Measurements from ENCODE around the gene MGAT4D.

Gene MGAT4D

GRCh38 chr4:140466146-140466545, 31.9 kb downstream of the MGAT4D start:
- no peaks in the 10 kb centered on the region for H3K27me3 ChIP-seq (ENCODE audit: insufficient read depth, low read length, poor library complexity, severe bottlenecking)
- no peak overlapping the region for H3K4me3 ChIP-seq (ENCODE audit: low read length, poor library complexity, severe bottlenecking)
- H3K9me3 ChIP-seq (ENCODE audit: insufficient read depth, low read depth, low read length), result no peaks in the 10 kb centered on the region
- no peak overlapping the region for H2AFZ ChIP-seq (ENCODE audit: low read length)
- H3F3A ChIP-seq (ENCODE audit: low read depth), result no peaks in the 10 kb centered on the region
- H3K9me2 ChIP-seq (replicated peaks; ENCODE audit: low read depth, low read length), result no peaks in the 10 kb centered on the region
- H3K36me3 ChIP-seq (ENCODE audit: insufficient read depth, low read length), result no peaks in the 10 kb centered on the region
- H3K4me1 ChIP-seq (ENCODE audit: insufficient read depth, low read length, poor library complexity, severe bottlenecking), result no peaks in the 10 kb centered on the region
- H4K20me1 ChIP-seq (ENCODE audit: insufficient read depth, low read length, poor library complexity, severe bottlenecking), result no peaks in the 10 kb centered on the region
- TF ChIP-seq CTCF (conservative IDR thresholded peaks at IDR 0.05; ENCODE audit: low read length), result no peak
- TF ChIP-seq EZH2phosphoT487 (IDR thresholded peaks at IDR 0.05; ENCODE audit: borderline replicate concordance), result no peak
- no peak overlapping the region for H3K4me2 ChIP-seq (ENCODE audit: low read depth, low read length, poor library complexity, severe bottlenecking)
- H3K9ac ChIP-seq (ENCODE audit: low read depth, low read length, poor library complexity, severe bottlenecking), result no peak overlapping the region
- no peaks in the 10 kb centered on the region for H3K79me2 ChIP-seq (ENCODE audit: insufficient read depth, low read length)

DNA sequence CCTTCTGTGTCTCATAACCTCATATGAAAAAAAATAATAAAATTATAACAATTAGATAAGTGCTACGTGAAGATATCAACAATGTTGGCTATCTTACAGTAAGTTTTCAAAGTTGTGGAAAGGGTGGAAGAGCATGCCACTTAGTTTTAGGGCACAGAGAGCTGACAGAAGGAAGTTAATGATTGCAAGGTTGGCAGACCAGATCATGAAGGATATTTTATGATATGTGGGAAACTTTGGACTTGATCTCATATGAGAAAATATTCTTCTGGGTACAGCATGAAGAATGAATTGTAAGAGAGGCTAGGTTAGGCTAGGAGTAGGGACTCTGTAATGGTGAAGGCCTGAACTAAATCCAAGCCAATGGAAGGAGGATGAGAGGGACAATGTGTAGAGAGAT, 34.5 kb downstream of the MGAT4D start:
- no peak for TF ChIP-seq CTCF (conservative IDR thresholded peaks at IDR 0.05; ENCODE audit: low read length)
- TF ChIP-seq EZH2phosphoT487 (IDR thresholded peaks at IDR 0.05; ENCODE audit: borderline replicate concordance), result no peak
- Histone ChIP-seq H3F3A (ENCODE audit: low read depth) (no peaks in the 10 kb centered on the region), H3K4me3 (ENCODE audit: low read length, poor library complexity, severe bottlenecking) (no peak overlapping the region)

DNA sequence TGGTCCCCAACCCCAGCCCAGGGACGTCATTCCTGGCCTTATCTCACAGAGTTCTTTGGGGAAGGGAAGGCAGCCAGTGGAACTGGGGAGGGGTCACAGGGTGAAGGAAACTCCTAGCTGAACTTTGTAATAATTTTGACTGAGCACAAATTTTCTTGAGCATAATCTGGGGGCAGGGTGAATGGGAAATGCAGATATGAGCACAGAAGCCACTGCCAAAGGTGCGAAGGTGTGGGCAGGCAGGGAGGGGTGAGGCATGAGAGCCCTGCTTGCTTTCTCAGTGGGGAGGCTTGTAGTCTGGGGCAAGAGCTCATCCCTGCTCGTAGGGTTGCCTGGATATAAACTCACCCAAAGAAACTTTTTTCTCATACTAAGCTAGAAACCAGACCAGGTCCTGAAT, 34.9 kb downstream of the MGAT4D start:
- H3K9me2 ChIP-seq (replicated peaks; ENCODE audit: low read depth, low read length), result no peaks in the 10 kb centered on the region
- no peak overlapping the region for H3K9ac ChIP-seq (ENCODE audit: low read depth, low read length, poor library complexity, severe bottlenecking)
- H3K27me3 ChIP-seq (ENCODE audit: insufficient read depth, low read length, poor library complexity, severe bottlenecking), result no peaks in the 10 kb centered on the region
- no peaks in the 10 kb centered on the region for H3K36me3 ChIP-seq (ENCODE audit: insufficient read depth, low read length)
- H3K9me3 ChIP-seq (ENCODE audit: insufficient read depth, low read depth, low read length), result no peaks in the 10 kb centered on the region
- no peak overlapping the region for H2AFZ ChIP-seq (ENCODE audit: low read length)
- no peaks in the 10 kb centered on the region for H3F3A ChIP-seq (ENCODE audit: low read depth)
- no peak overlapping the region for H3K4me2 ChIP-seq (ENCODE audit: low read depth, low read length, poor library complexity, severe bottlenecking)
- no peak overlapping the region for H3K4me3 ChIP-seq (ENCODE audit: low read length, poor library complexity, severe bottlenecking)
- TF ChIP-seq EZH2phosphoT487 (IDR thresholded peaks at IDR 0.05; ENCODE audit: borderline replicate concordance) (no peak), CTCF (conservative IDR thresholded peaks at IDR 0.05; ENCODE audit: low read length) (no peak)
- no peaks in the 10 kb centered on the region for H4K20me1 ChIP-seq (ENCODE audit: insufficient read depth, low read length, poor library complexity, severe bottlenecking)
- no peaks in the 10 kb centered on the region for H3K4me1 ChIP-seq (ENCODE audit: insufficient read depth, low read length, poor library complexity, severe bottlenecking)
- H3K79me2 ChIP-seq (ENCODE audit: insufficient read depth, low read length), result no peaks in the 10 kb centered on the region

More for the DNA sequence above, 34.5 kb downstream of the MGAT4D start:
- no peaks in the 10 kb centered on the region for H3K36me3 ChIP-seq (ENCODE audit: insufficient read depth, low read length)
- no peaks in the 10 kb centered on the region for H3K27me3 ChIP-seq (ENCODE audit: insufficient read depth, low read length, poor library complexity, severe bottlenecking)
- H3K79me2 ChIP-seq (ENCODE audit: insufficient read depth, low read length), result no peaks in the 10 kb centered on the region
- no peaks in the 10 kb centered on the region for H3K4me1 ChIP-seq (ENCODE audit: insufficient read depth, low read length, poor library complexity, severe bottlenecking)
- 0 out of 2 replicates have a peak overlapping the region, but pooled peaks have one; percentile 18 for H2AFZ ChIP-seq (ENCODE audit: low read length)
- H3K9me2 ChIP-seq (replicated peaks; ENCODE audit: low read depth, low read length), result no peaks in the 10 kb centered on the region
- no peak overlapping the region for H3K4me2 ChIP-seq (ENCODE audit: low read depth, low read length, poor library complexity, severe bottlenecking)
- H4K20me1 ChIP-seq (ENCODE audit: insufficient read depth, low read length, poor library complexity, severe bottlenecking), result no peaks in the 10 kb centered on the region
- H3K9ac ChIP-seq (ENCODE audit: low read depth, low read length, poor library complexity, severe bottlenecking), result no peak overlapping the region
- H3K9me3 ChIP-seq (ENCODE audit: insufficient read depth, low read depth, low read length), result no peaks in the 10 kb centered on the region

Measured in Loucy (cell line).